Hematopoietic multipotent progenitor cell (in vitro differentiated cells): ENCODE results near the gene ATP11A. TPM values are rescaled to one million over a fixed set of nuclear protein-coding genes. Genes with fewer than 3 reads are reported as not detected.

Source experiments
- DNase-seq, 3 donors: peaks; one replicate each; pipeline ENCODE4 v3.0.0-alpha.2; 2011 to 2015; ENCODE audit warnings: low read depth in 2 of 3, low spot score in 2 of 3
- total RNA-seq: library from RNA; depleted of rRNA; stranded (reverse); fragments of >200 nt; gene quantifications from one replicate; pipeline ENCODE4 v1.2.3, GENCODE V29; 2012

The ATP11A gene
- total RNA-seq, 1 donor = 10.0 TPM

- DNase-seq = no peak
Observed at GRCh38 chr13:112808377-112809140, 118.7 kb downstream of the ATP11A start.

GRCh38 chr13:112809332-112810315 lies 119.8 kb downstream of the ATP11A start:
- DNase-seq = no peak

GRCh38 chr13:112810608-112811007 lies 120.8 kb downstream of the ATP11A start:
- no peak for DNase-seq

GRCh38 chr13:112812306-112813055 lies 122.6 kb downstream of the ATP11A start:
- no peak for DNase-seq

GRCh38 chr13:112813552-112813951 lies 123.7 kb downstream of the ATP11A start:
- DNase-seq = no peak

- DNase-seq = no peak
Observed at GRCh38 chr13:112814905-112815585, 125.2 kb downstream of the ATP11A start.

- no peak for DNase-seq
Observed at GRCh38 chr13:112815871-112816270, 126.0 kb downstream of the ATP11A start.

GRCh38 chr13:112818040-112818697 lies 128.3 kb downstream of the ATP11A start:
- no peak for DNase-seq

GRCh38 chr13:112818698-112819045 lies 128.8 kb downstream of the ATP11A start:
- no peak for DNase-seq

GRCh38 chr13:112819111-112819510 lies 129.3 kb downstream of the ATP11A start:
- DNase-seq = no peak

GRCh38 chr13:112819816-112820215 lies 130.0 kb downstream of the ATP11A start:
- DNase-seq = no peak

- no peak for DNase-seq
Observed at GRCh38 chr13:112820318-112820717, 130.5 kb downstream of the ATP11A start.

GRCh38 chr13:112821340-112822055 lies 131.7 kb downstream of the ATP11A start:
- no peak for DNase-seq

- DNase-seq = no peak
Observed at GRCh38 chr13:112822851-112823250, 133.0 kb downstream of the ATP11A start.

- DNase-seq = no peak
Observed at GRCh38 chr13:112824429-112824828, 134.6 kb downstream of the ATP11A start.

- no peak for DNase-seq
Observed at GRCh38 chr13:112825071-112825470, 135.2 kb downstream of the ATP11A start.

- DNase-seq = no peak
Observed at GRCh38 chr13:112825875-112826274, 136.0 kb downstream of the ATP11A start.

GRCh38 chr13:112826565-112826964 lies 136.7 kb downstream of the ATP11A start:
- DNase-seq = no peak

- DNase-seq = no peak
Observed at GRCh38 chr13:112828082-112828699, 138.4 kb downstream of the ATP11A start.
